ENCODE data around the gene HAO1. TPM values are rescaled to one million over a fixed set of nuclear protein-coding genes. Genes with fewer than 3 reads are reported as not detected.

The HAO1 gene
- total RNA-seq, 1 experiment from 2014 or later, result not detected

DNA sequence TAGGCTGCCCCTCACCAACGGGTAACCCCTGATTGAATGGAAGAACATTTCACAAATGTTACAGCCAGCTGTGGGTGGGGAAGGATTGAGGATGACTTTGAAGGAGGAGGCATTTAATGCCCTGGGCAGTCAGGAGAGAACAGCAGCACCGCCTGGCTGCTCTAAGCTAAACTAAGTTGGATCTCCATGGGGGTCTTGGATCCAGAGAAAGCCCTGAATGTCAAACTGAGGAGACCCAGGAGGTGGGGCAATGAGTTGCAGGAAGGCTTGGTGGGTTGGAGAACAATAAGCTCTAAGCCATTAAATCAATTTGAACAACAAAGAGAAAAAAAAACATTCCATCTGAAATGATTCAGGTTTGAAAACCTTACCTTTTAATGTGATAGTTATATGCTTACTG lies 43.9 kb upstream of the HAO1 start:
- Histone ChIP-seq H3K36me3 (ENCODE audit: low read depth) (no peaks in the 10 kb centered on the region), H3K4me3 (no peak overlapping the region), H3K4me1 (replicated peaks; ENCODE audit: insufficient read depth) (no peaks in the 10 kb centered on the region), H3F3A (ENCODE audit: insufficient read depth, low read depth) (no peaks in the 10 kb centered on the region), H2AFZ (no peak overlapping the region), H3K4me2 (no peak overlapping the region), H3K27ac (no peak overlapping the region), H3K9me2 (ENCODE audit: insufficient read depth) (no peaks in the 10 kb centered on the region; the same call in 1 of the 2 replicates), H3K9me3 (ENCODE audit: insufficient read depth, low read depth) (no peaks in the 10 kb centered on the region), H3K27me3 (ENCODE audit: insufficient read depth, low read depth) (no peaks in the 10 kb centered on the region), H3K79me2 (ENCODE audit: low read depth) (no peaks in the 10 kb centered on the region), H4K20me1 (ENCODE audit: insufficient read depth) (no peaks in the 10 kb centered on the region)
- intact Hi-C loops (cut with micrococcal nuclease; ENCODE audit: unreplicated experiment), result no loop called here
- BruUV-seq (replicated peaks), result no TSS peak
- CTCF ChIA-PET, result no interaction called here
- TF ChIP-seq, protein P1, sequence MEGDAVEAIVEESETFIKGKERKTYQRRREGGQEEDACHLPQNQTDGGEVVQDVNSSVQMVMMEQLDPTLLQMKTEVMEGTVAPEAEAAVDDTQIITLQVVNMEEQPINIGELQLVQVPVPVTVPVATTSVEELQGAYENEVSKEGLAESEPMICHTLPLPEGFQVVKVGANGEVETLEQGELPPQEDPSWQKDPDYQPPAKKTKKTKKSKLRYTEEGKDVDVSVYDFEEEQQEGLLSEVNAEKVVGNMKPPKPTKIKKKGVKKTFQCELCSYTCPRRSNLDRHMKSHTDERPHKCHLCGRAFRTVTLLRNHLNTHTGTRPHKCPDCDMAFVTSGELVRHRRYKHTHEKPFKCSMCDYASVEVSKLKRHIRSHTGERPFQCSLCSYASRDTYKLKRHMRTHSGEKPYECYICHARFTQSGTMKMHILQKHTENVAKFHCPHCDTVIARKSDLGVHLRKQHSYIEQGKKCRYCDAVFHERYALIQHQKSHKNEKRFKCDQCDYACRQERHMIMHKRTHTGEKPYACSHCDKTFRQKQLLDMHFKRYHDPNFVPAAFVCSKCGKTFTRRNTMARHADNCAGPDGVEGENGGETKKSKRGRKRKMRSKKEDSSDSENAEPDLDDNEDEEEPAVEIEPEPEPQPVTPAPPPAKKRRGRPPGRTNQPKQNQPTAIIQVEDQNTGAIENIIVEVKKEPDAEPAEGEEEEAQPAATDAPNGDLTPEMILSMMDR (conservative IDR thresholded peaks at IDR 0.05), result no peak
- no peak for TF ChIP-seq EZH2 (IDR thresholded peaks at IDR 0.05; ENCODE audit: low read depth)
- POLR2A ChIA-PET (ENCODE audit: unreplicated experiment), result no interaction called here
- DNase-seq, result no peak

DNA sequence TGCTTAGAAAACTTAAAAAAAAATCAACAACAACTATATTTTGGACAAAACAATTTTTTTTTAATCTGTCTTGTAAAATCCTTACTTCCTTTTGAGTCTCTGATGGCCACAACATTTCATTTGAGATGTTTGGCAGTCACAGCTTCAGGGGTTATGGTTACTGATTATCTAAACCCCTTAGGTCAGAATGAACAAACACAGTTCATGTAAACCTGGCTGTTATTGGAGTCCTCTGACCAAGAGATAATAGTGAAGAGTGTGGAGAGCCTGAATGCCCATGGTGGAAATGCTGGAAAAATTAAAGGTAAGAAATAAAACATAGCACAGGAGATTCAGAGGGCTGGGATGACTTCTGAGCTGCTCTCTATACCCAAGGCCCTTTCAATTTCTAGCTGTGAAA lies 41.1 kb upstream of the HAO1 start:
- no peak for TF ChIP-seq EZH2 (IDR thresholded peaks at IDR 0.05; ENCODE audit: low read depth)
- TF ChIP-seq, protein P1 (conservative IDR thresholded peaks at IDR 0.05), result no peak
- H4K20me1 ChIP-seq (ENCODE audit: insufficient read depth), result no peaks in the 10 kb centered on the region
- no peak overlapping the region for H2AFZ ChIP-seq
- H3K27me3 ChIP-seq (ENCODE audit: insufficient read depth, low read depth), result no peaks in the 10 kb centered on the region
- H3K36me3 ChIP-seq (ENCODE audit: low read depth), result no peaks in the 10 kb centered on the region
- no peak overlapping the region for H3K4me3 ChIP-seq
- no peaks in the 10 kb centered on the region for H3K4me1 ChIP-seq (replicated peaks; ENCODE audit: insufficient read depth)
- CTCF ChIA-PET, result no interaction called here
- POLR2A ChIA-PET (ENCODE audit: unreplicated experiment), result no interaction called here
- H3K4me2 ChIP-seq, result no peak overlapping the region
- H3K9me2 ChIP-seq (ENCODE audit: insufficient read depth), result no peaks in the 10 kb centered on the region; the same call in 1 of the 2 replicates
- H3F3A ChIP-seq (ENCODE audit: insufficient read depth, low read depth), result no peaks in the 10 kb centered on the region
- no peak for DNase-seq
- no peaks in the 10 kb centered on the region for H3K9me3 ChIP-seq (ENCODE audit: insufficient read depth, low read depth)
- BruUV-seq (replicated peaks), result no TSS peak
- H3K79me2 ChIP-seq (ENCODE audit: low read depth), result no peaks in the 10 kb centered on the region
- intact Hi-C loops (cut with micrococcal nuclease; ENCODE audit: unreplicated experiment), result no loop called here
- no peak overlapping the region for H3K27ac ChIP-seq

- CTCF ChIA-PET, result no interaction called here
- Histone ChIP-seq H2AFZ (no peak overlapping the region), H3F3A (ENCODE audit: insufficient read depth, low read depth) (no peaks in the 10 kb centered on the region), H3K4me2 (no peak overlapping the region), H3K27ac (no peak overlapping the region), H3K9me3 (ENCODE audit: insufficient read depth, low read depth) (no peaks in the 10 kb centered on the region), H3K36me3 (ENCODE audit: low read depth) (no peaks in the 10 kb centered on the region), H3K4me3 (no peak overlapping the region), H3K79me2 (ENCODE audit: low read depth) (no peaks in the 10 kb centered on the region), H3K27me3 (ENCODE audit: insufficient read depth, low read depth) (no peaks in the 10 kb centered on the region), H4K20me1 (ENCODE audit: insufficient read depth) (no peaks in the 10 kb centered on the region), H3K9me2 (ENCODE audit: insufficient read depth) (no peaks in the 10 kb centered on the region; the same call in 1 of the 2 replicates), H3K4me1 (replicated peaks; ENCODE audit: insufficient read depth) (no peaks in the 10 kb centered on the region)
- TF ChIP-seq, protein P1 (conservative IDR thresholded peaks at IDR 0.05), result peak; percentile 44
- TF ChIP-seq EZH2 (IDR thresholded peaks at IDR 0.05; ENCODE audit: low read depth), result no peak
- BruUV-seq (replicated peaks), result no TSS peak
- DNase-seq, result peak in 1 of 2 experiments; percentile 2
- POLR2A ChIA-PET (ENCODE audit: unreplicated experiment), result no interaction called here
- intact Hi-C loops (cut with micrococcal nuclease; ENCODE audit: unreplicated experiment), result no loop called here
These were observed 40.2 kb upstream of the HAO1 start for GRCh38 chr20:7980332-7981046.

Data from PC-9 (cell line).